ENCODE measurements around the gene DCTN2.
A peak's percentile ranks its signal among the peaks of the same experiment; 100 is the strongest.

Gene DCTN2

DNA sequence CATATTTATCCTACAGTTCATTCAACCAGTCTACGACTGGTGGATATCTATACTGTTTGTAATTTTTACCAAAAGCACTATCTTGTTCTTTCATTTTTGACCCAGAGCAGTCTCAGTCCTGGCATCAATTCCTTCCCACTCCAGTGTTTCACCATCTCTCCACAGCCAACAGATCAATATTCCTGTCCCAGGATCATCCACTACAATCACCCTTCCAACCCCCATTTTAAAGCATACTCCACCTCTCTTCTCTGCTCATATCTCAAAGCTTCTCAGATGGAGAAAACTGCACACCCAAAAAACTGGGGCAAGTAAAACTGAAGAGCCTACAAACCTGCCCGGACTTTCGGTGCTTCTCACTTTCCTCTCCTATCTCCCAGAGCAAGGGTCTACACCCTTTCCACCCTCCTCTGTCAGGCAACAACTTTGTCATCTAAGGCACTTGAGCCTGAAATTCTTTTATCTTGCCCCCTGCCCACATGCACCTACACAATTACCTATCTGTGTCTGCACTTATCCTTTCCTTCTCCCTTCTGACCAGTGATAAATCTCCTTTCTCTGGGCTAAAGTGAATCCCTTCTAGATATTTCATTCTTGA, 39.9 kb upstream of the DCTN2 start:
- TF ChIP-seq, protein P1, sequence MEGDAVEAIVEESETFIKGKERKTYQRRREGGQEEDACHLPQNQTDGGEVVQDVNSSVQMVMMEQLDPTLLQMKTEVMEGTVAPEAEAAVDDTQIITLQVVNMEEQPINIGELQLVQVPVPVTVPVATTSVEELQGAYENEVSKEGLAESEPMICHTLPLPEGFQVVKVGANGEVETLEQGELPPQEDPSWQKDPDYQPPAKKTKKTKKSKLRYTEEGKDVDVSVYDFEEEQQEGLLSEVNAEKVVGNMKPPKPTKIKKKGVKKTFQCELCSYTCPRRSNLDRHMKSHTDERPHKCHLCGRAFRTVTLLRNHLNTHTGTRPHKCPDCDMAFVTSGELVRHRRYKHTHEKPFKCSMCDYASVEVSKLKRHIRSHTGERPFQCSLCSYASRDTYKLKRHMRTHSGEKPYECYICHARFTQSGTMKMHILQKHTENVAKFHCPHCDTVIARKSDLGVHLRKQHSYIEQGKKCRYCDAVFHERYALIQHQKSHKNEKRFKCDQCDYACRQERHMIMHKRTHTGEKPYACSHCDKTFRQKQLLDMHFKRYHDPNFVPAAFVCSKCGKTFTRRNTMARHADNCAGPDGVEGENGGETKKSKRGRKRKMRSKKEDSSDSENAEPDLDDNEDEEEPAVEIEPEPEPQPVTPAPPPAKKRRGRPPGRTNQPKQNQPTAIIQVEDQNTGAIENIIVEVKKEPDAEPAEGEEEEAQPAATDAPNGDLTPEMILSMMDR (IDR thresholded peaks at IDR 0.05; ENCODE audit: control insufficient read depth, extremely low read depth, insufficient read depth) = no peak
- H3K4me3 ChIP-seq (ENCODE audit: low read depth, low read length) = no peak overlapping the region
- no peak for DNase-seq (ENCODE audit: low read depth)

DNA sequence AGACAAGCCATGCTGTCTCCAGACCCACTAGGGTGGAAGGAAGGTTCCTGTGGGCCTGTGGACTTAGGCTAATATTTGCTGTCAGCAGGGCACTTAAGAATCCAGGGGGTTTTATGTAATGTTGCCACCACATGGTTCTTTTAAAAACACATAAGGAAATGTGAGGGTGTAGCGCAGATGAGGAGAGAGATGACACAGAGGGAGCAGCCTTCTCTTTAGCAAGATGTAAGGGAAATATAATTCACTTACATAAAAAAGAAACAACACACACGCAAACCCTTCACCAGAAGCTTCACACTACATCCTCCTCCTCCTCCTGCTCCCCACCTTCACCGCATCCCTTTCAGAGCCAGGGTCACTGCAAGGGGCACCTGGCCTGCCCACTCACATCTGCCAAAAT, 39.1 kb upstream of the DCTN2 start:
- no peak for DNase-seq (ENCODE audit: low read depth)
- TF ChIP-seq, protein P1 (IDR thresholded peaks at IDR 0.05; ENCODE audit: control insufficient read depth, extremely low read depth, insufficient read depth) = no peak
- H3K4me3 ChIP-seq (ENCODE audit: low read depth, low read length) = no peak overlapping the region

DNA sequence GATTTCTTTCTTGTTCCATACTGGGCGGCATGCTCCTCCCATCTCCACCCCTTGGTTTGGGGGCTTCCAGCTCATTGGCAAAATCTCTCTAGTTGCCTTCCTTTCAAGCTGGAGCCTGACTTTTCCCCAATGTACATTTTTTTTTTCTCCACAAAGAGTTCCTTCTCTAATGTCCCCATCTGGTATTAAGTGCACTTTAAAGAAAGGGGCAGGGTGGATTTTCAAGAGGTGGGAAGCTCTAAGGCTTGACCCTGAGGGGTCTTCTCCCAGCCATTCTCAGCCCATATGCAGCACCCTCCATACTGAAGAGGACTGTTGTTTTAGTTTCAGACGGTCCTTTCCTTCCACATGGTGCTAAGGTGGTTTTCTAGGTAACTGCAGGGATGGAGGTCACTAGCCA, 38.2 kb upstream of the DCTN2 start:
- TF ChIP-seq, protein P1 (IDR thresholded peaks at IDR 0.05; ENCODE audit: control insufficient read depth, extremely low read depth, insufficient read depth) = no peak
- no peak for DNase-seq (ENCODE audit: low read depth)
- no peak overlapping the region for H3K4me3 ChIP-seq (ENCODE audit: low read depth, low read length)

GRCh38 chr12:57584690-57585089, 37.7 kb upstream of the DCTN2 start:
- H3K4me3 ChIP-seq (ENCODE audit: low read depth, low read length) = no peak overlapping the region
- TF ChIP-seq, protein P1 (IDR thresholded peaks at IDR 0.05; ENCODE audit: control insufficient read depth, extremely low read depth, insufficient read depth) = no peak
- no peak for DNase-seq (ENCODE audit: low read depth)

DNA sequence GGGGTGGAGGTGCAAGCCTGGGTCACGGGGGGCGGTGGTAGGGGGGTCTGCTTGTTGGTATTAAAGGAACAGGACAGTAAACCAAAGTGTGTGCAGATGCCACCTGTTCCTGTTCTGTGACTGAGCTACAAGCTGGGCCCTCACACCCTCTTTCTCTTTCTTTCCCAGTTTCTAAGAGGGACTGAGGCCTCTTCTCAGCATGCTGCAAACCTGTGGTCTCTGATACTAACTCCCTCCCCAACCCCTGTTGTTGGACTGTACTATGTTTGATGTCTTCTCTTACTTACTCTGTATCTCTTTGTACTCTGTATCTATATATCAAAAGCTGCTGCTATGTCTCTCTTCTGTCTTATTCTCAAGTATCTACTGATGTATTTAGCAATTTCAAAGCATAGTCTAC, 37.1 kb upstream of the DCTN2 start:
- no peak for DNase-seq (ENCODE audit: low read depth)
- TF ChIP-seq, protein P1 (IDR thresholded peaks at IDR 0.05; ENCODE audit: control insufficient read depth, extremely low read depth, insufficient read depth) = no peak
- H3K4me3 ChIP-seq (ENCODE audit: low read depth, low read length) = no peak overlapping the region

DNA sequence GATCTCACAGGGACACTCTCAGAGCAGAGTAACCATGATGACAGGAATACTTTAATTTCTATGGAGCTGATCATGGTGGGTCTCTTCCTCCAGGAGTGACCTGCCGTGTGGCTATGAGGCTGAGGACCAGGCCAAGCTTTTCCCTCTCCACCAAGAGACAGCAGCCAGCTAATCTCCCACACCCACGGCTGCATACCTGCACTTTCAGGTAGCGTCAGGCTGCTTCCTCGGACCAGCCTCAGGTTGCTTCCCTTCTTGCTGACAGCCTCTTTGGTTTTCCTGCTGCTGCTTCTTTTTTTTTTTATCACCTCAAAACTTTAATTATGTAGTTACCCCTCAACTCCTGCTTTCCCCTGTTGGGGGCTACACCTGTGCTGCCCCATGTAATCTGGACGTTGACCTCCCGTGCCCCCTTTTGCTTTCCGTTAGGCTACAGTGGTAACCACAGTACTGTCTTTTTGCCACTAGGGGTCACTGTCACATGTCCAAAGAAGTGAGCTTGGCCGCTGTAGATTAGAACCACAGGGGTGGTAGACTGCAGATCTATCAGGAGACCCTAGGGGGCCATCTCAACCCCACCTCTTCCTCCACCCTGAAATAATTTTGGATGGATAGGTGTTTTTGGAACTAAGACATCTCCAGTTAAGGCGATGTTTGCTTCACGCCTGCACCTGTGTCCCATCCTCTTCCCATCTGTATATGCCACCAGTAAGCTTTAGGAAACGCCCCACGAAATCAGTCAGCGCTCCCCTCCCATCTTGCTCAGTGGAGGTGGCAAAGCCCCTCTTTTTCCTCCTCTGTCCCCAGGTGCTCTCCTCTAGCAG, 36.2 kb upstream of the DCTN2 start:
- no peak overlapping the region for H3K4me3 ChIP-seq (ENCODE audit: low read depth, low read length)
- TF ChIP-seq, protein P1 (IDR thresholded peaks at IDR 0.05; ENCODE audit: control insufficient read depth, extremely low read depth, insufficient read depth) = peak; percentile 98
- peak; percentile 26 for DNase-seq (ENCODE audit: low read depth)

Measured in LNCaP clone FGC (cell line).